Psoas muscle (tissue), 8 donors: Measurements from ENCODE around the gene GPR84. TPM values are rescaled to one million over a fixed set of nuclear protein-coding genes. Genes with fewer than 3 reads are reported as not detected.

Experiments
- ATAC-seq, 4 donors: fragments of 200-7000 bp; cut with Tn5 transposase; one replicate each; pipeline ENCODE4 v1.9.1; 2020; ENCODE audit warnings: moderate library complexity in 3 of 4, mild to moderate bottlenecking in 2 of 4
- DNase-seq, 2 donors: peaks; one replicate each; pipeline ENCODE4 v3.0.0-alpha.2; 2020
- H3K27ac ChIP-seq: fragments of 200-600 bp; one replicate; pipeline ENCODE4 v1.8.0; 2022
- H3K27me3 ChIP-seq, 3 donors: fragments of 200-600 bp in 1 of 3; one replicate each; pipeline versions ENCODE4 v1.6.1 to v1.8.0; 2013 to 2022; ENCODE audit warnings: low read length in 2 of 3, mild to moderate bottlenecking in 2 of 3, moderate library complexity in 1 of 3; ENCODE audit not compliant: insufficient read depth in 3 of 3
- H3K36me3 ChIP-seq, 2 donors: fragments of 200-600 bp in 1 of 2; one replicate each; pipeline versions ENCODE4 v1.6.1 to v1.8.0; 2013 to 2022; ENCODE audit warnings: low read depth in 1 of 2, mild to moderate bottlenecking in 1 of 2, moderate library complexity in 1 of 2; ENCODE audit not compliant: insufficient read depth in 1 of 2
- H3K4me1 ChIP-seq: fragments of 200-600 bp; one replicate; pipeline ENCODE4 v1.8.0; 2022
- H3K4me3 ChIP-seq: fragments of 200-600 bp; one replicate; pipeline ENCODE4 v1.8.0; 2022; ENCODE audit warnings: mild to moderate bottlenecking
- H3K9me3 ChIP-seq: fragments of 200-600 bp; one replicate; pipeline ENCODE4 v1.8.0; 2022
- WGBS, 3 donors: extraction: QIAGEN DNeasy Blood & Tissue Kit; methylation state at CpG; one replicate each; pipeline versions ENCODE4 v1.1.6 to v1.1.7; 2013; 5-methylcytosine and 5-hydroxymethylcytosine counted together
- intact Hi-C, 2 donors: fragments of 100-400 bp; cut with DNase I; formaldehyde crosslinking; loops; one replicate each; pipeline versions ENCODE4 v1.11.0 to v1.14.2; 2022
- polyA plus RNA-seq, 3 donors: library from polyadenylated mRNA; stranded (reverse); fragments of 200-250 nt; gene quantifications; one replicate each; pipeline ENCODE4 v1.2.3, GENCODE V29; 2013
- total RNA-seq, 4 donors: library from RNA; stranded (reverse); fragmentation: NEBNext Ultra II Directional in 2 of 4; extraction: Animal tissue kit (Norgen Biotek cat#: 25700) in 2 of 4; gene quantifications; one replicate each; pipeline versions ENCODE4 v1.2.1 to v1.2.4, GENCODE V29; 2021 to 2023
- TF ChIP-seq, protein P1 (sequence below): fragments of 200-600 bp; IDR thresholded peaks from one replicate; pipeline ENCODE4 v1.8.0; 2022; ENCODE audit warnings: antibody characterized with exemption
- donor health status: healthy with polysubstance abuse.
- donor health status: DM: no; HTN: no; CAD: no; lungs with moderate emphysema.
- donor health status: Bipolar disorder and iron deficiency.
- donor health status: healthy.
- donor health status: DM: yes; HTN: yes; CAD: no.
- donor health status: DM: no; HTN: no; CAD: no.
- donor health status: DM: no; HTN: no; CAD: no.
- donor health status: DM: yes; HTN: yes; CAD: no.

The GPR84 gene
- total and polyA plus RNA-seq, 7 donors = 0.16 to 0.40 TPM; not detected in 5

DNA sequence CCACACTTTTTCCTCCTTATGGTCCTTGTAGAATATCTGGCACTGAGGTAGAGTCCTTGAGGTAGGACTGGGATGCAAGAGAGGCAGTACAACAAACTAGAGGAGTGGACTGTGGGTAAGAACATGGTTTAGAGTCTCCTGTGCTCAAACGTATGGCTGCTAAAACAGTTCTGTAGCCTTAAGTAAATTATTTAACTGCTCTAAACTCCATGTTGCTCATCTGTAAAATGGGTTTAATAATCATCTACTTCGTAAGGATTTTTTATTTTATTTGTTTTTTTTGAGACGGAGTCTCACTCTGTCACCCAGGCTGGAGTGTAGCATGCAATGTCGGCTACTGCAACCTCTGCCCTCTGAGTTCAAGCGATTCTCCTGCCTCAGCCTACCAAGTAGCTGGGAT, 42.9 kb downstream of the GPR84 start:
- Histone ChIP-seq H3K27ac (no peak overlapping the region), H3K27me3 (no peaks in the 10 kb centered on the region), H3K9me3 (no peaks in the 10 kb centered on the region), H3K4me1 (peaks cover 11% of the 10 kb centered on the region), H3K36me3 (no peaks in the 10 kb centered on the region), H3K4me3 (no peak overlapping the region)
- ATAC-seq (no peak), DNase-seq (no peak)
- intact Hi-C loops = loop anchor here in 1 of 2 donors (5.0 kb wide), 1 partner anchor 69 kb away; no protein-coding TSS in a partner anchor
- 86 to 90% (median 89%) methylated on average over 5 of the region's 5 CpGs for WGBS, 3 donors
- TF ChIP-seq, protein P1, sequence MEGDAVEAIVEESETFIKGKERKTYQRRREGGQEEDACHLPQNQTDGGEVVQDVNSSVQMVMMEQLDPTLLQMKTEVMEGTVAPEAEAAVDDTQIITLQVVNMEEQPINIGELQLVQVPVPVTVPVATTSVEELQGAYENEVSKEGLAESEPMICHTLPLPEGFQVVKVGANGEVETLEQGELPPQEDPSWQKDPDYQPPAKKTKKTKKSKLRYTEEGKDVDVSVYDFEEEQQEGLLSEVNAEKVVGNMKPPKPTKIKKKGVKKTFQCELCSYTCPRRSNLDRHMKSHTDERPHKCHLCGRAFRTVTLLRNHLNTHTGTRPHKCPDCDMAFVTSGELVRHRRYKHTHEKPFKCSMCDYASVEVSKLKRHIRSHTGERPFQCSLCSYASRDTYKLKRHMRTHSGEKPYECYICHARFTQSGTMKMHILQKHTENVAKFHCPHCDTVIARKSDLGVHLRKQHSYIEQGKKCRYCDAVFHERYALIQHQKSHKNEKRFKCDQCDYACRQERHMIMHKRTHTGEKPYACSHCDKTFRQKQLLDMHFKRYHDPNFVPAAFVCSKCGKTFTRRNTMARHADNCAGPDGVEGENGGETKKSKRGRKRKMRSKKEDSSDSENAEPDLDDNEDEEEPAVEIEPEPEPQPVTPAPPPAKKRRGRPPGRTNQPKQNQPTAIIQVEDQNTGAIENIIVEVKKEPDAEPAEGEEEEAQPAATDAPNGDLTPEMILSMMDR = no peak

Other genes with a start within 250 kb of the GPR84 start
- 10 to 100 TPM; 16.4 to 25.7 (median 19.7) TPM for gene SMUG1, start 175.5 kb downstream of the GPR84 start, total RNA-seq
- 10 to 100 TPM; 28.2 to 49.2 (median 36.5) TPM for gene SMUG1, start 175.5 kb downstream of the GPR84 start, polyA plus RNA-seq
- gene CBX5, start 84.4 kb downstream of the GPR84 start, total RNA-seq = 10 to 100 TPM; 12.1 to 19.3 (median 16.4) TPM
- gene CBX5, start 84.4 kb downstream of the GPR84 start, polyA plus RNA-seq = 1 to 10 TPM; 5.2 to 9.3 (median 8.4) TPM
- 100 to 1,000 TPM; 282 to 601 (median 458) TPM for gene HNRNPA1, start 83.8 kb downstream of the GPR84 start, total RNA-seq
- 100 to 1,000 TPM; 310 to 826 (median 453) TPM for gene HNRNPA1, start 83.8 kb downstream of the GPR84 start, polyA plus RNA-seq
- gene NFE2, start 63.5 kb downstream of the GPR84 start, total RNA-seq = 1 to 10 TPM in 1 of 4 donors, under 1 TPM in 3; 0.30 to 1.6 (median 0.50) TPM
- under 1 TPM; 0.10 to 0.26 (median 0.18) TPM for gene NFE2, start 63.5 kb downstream of the GPR84 start, polyA plus RNA-seq
- gene COPZ1, start 39.4 kb downstream of the GPR84 start, total RNA-seq = 100 to 1,000 TPM in 1 of 4 donors, 10 to 100 TPM in 3; 84.4 to 102 (median 93.0) TPM
- 100 to 1,000 TPM in 1 of 3 donors, 10 to 100 TPM in 2; 77.8 to 131 (median 86.6) TPM for gene COPZ1, start 39.4 kb downstream of the GPR84 start, polyA plus RNA-seq
- 10 to 100 TPM; 25.5 to 85.8 (median 68.9) TPM for gene ZNF385A, start 20.2 kb upstream of the GPR84 start, total RNA-seq
- gene ZNF385A, start 20.2 kb upstream of the GPR84 start, polyA plus RNA-seq = 10 to 100 TPM in 2 of 3 donors, 1 to 10 TPM in 1; 4.9 to 28.0 (median 24.5) TPM
- 10 to 100 TPM; 24.0 to 80.3 (median 41.9) TPM for gene ITGA5, start 54.8 kb upstream of the GPR84 start, total RNA-seq
- 100 to 1,000 TPM in 1 of 3 donors, 10 to 100 TPM in 2; 13.7 to 244 (median 39.7) TPM for gene ITGA5, start 54.8 kb upstream of the GPR84 start, polyA plus RNA-seq
- under 1 TPM in 1 of 4 donors, not detected in 3; 0.94 TPM for gene GTSF1, start 109.1 kb upstream of the GPR84 start, total RNA-seq
- not detected for gene GTSF1, start 109.1 kb upstream of the GPR84 start, polyA plus RNA-seq
- 1 to 10 TPM; 3.2 to 4.7 (median 4.1) TPM for gene NCKAP1L, start 133.3 kb upstream of the GPR84 start, total RNA-seq
- gene NCKAP1L, start 133.3 kb upstream of the GPR84 start, polyA plus RNA-seq = under 1 TPM; 0.44 to 0.81 (median 0.75) TPM
- gene PDE1B, start 185.1 kb upstream of the GPR84 start, total RNA-seq = 1 to 10 TPM; 1.2 to 2.6 (median 1.7) TPM
- gene PDE1B, start 185.1 kb upstream of the GPR84 start, polyA plus RNA-seq = 1 to 10 TPM; 1.1 to 1.8 (median 1.1) TPM
- gene PPP1R1A, start 224.2 kb upstream of the GPR84 start, total RNA-seq = 100 to 1,000 TPM in 3 of 4 donors, 10 to 100 TPM in 1; 93.7 to 360 (median 247) TPM
- gene PPP1R1A, start 224.2 kb upstream of the GPR84 start, polyA plus RNA-seq = 100 to 1,000 TPM; 187 to 265 (median 203) TPM